GM19324 (cell line): ENCODE measurements around the gene DLX5.
"Not testable (repeated sequence)": the region's sequence is repeated elsewhere in the genome, so short reads cannot be mapped to it uniquely, and the experiment has no call there.

ENCODE experiments used
- ATAC-seq: cut with Tn5 transposase; IDR thresholded peaks from one replicate; pipeline ENCODE4 v1.9.1; 2021; ENCODE audit warnings: mild to moderate bottlenecking, moderate library complexity; ENCODE audit not compliant: unreplicated experiment, low FRiP score

Gene DLX5

GRCh38 chr7:97024209-97025129, at the start of gene DLX5:
DLX5 (minus strand) TSS chr7:97024831; CDS start chr7:97024623, 208 bp downstream.
- ATAC-seq = no peak

GRCh38 chr7:97072025-97072424, 47.4 kb upstream of the DLX5 start:
- ATAC-seq = not testable (repeated sequence)

- ATAC-seq = peak; percentile 78
Measured at GRCh38 chr7:97064972-97065587, 40.4 kb upstream of the DLX5 start.

- no peak for ATAC-seq
Measured at GRCh38 chr7:97064020-97064419, 39.4 kb upstream of the DLX5 start.

- ATAC-seq = no peak
Measured at GRCh38 chr7:97043281-97043680, 18.6 kb upstream of the DLX5 start.

- no peak for ATAC-seq
Measured at GRCh38 chr7:97039374-97040065, 14.9 kb upstream of the DLX5 start.

GRCh38 chr7:97034213-97034852, 9.7 kb upstream of the DLX5 start:
- ATAC-seq = not testable (repeated sequence)

GRCh38 chr7:97027427-97028234, 3.0 kb upstream of the DLX5 start:
- ATAC-seq = peak; percentile 86

- ATAC-seq = no peak
Measured at GRCh38 chr7:97026715-97027426, 2.2 kb upstream of the DLX5 start.

GRCh38 chr7:97025983-97026714, 1.5 kb upstream of the DLX5 start:
- ATAC-seq = no peak

- no peak for ATAC-seq
Measured at GRCh38 chr7:97025130-97025499, 484 bp upstream of the DLX5 start.

- no peak for ATAC-seq
Measured at GRCh38 chr7:97022491-97023306, 1.9 kb downstream of the DLX5 start.

GRCh38 chr7:97021747-97022490, 2.7 kb downstream of the DLX5 start:
- ATAC-seq = no peak

- ATAC-seq = no peak
Measured at GRCh38 chr7:97020996-97021746, 3.5 kb downstream of the DLX5 start.

GRCh38 chr7:97020601-97020995, 4.0 kb downstream of the DLX5 start:
- ATAC-seq = no peak

- no peak for ATAC-seq
Measured at GRCh38 chr7:97019710-97020225, 4.9 kb downstream of the DLX5 start.
